MM.1S (cell line): ENCODE measurements around the gene NALCN.

Experiments
- EZH2 ChIP-seq: fragments of 300-600 bp; sonication (generic); optimal IDR thresholded peaks from 2 replicates; pipeline ENCODE3; 2017; ENCODE audit warnings: low read depth, mild to moderate bottlenecking, antibody characterized with exemption, low read length, mixed read lengths
- EZH2phosphoT487 ChIP-seq: fragments of 300-600 bp; sonication (generic); IDR thresholded peaks from 2 replicates; pipeline ENCODE4 v1.6.1; 2018; ENCODE audit warnings: antibody characterized with exemption, low read length
- TF ChIP-seq, protein P1 (sequence below): fragments of 300-600 bp; sonication (generic); IDR thresholded peaks from 2 replicates; pipeline ENCODE4 v1.5.1; 2016; ENCODE audit warnings: antibody characterized with exemption, low read length, mixed read lengths

DNA sequence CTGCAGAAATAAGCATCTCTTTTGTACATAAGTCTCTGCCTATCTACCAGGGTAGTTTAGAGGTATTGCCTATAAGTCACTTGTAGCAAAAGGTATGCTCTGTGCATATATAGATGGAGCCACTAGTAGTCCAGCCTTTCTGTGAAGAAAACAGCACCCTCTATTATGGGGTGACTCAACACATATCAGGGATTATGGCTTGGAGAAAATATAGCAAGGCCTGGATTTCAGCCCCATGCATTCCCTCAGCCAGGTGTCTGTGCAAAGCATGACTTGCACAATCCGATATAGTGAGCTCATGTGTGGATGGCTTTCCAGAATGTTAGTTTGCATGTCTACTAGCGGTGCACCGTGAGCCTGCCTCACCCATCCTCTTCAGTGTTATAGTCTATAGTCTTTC lies 13.4 kb upstream of the NALCN start:
- TF ChIP-seq, protein P1, sequence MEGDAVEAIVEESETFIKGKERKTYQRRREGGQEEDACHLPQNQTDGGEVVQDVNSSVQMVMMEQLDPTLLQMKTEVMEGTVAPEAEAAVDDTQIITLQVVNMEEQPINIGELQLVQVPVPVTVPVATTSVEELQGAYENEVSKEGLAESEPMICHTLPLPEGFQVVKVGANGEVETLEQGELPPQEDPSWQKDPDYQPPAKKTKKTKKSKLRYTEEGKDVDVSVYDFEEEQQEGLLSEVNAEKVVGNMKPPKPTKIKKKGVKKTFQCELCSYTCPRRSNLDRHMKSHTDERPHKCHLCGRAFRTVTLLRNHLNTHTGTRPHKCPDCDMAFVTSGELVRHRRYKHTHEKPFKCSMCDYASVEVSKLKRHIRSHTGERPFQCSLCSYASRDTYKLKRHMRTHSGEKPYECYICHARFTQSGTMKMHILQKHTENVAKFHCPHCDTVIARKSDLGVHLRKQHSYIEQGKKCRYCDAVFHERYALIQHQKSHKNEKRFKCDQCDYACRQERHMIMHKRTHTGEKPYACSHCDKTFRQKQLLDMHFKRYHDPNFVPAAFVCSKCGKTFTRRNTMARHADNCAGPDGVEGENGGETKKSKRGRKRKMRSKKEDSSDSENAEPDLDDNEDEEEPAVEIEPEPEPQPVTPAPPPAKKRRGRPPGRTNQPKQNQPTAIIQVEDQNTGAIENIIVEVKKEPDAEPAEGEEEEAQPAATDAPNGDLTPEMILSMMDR, result no peak
- no peak for TF ChIP-seq EZH2phosphoT487
- TF ChIP-seq EZH2, result no peak
